DOHH2 (cell line): ENCODE measurements around the gene ANTXR2.

Source experiments
- EZH2phosphoT487 ChIP-seq: fragments of 200-600 bp; sonication (generic); IDR thresholded peaks from 2 replicates; pipeline ENCODE4 v1.6.1; 2017; ENCODE audit warnings: borderline replicate concordance, mild to moderate bottlenecking, antibody characterized with exemption, low read length, moderate library complexity, mixed read lengths
- TF ChIP-seq, protein P1 (sequence below): fragments of 200-600 bp; sonication (generic); IDR thresholded peaks from one replicate; pipeline ENCODE4 v1.5.1; 2014; ENCODE audit warnings: antibody characterized with exemption, mild to moderate bottlenecking, low read depth, low read length; ENCODE audit not compliant: poor library complexity, severe bottlenecking

DNA sequence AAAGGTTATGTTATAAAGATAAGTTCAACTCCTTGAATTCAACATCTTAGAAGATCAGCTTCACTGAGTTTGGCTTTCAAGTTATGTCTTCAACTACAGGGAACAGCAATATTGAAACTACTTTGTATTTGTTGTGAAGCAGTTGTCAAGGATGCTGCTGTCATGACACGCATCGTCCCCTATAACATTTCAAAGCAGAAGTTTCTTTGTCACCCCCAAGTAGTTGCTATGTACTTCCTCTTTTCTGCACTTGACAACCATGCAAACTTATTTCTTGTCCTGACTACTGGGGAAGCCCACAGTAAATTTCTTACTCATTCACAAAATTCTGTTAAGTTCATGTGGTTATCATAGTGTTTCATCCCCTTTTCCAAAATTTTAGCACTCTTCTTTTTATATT is 14.3 kb downstream of the ANTXR2 start:
- TF ChIP-seq, protein P1, sequence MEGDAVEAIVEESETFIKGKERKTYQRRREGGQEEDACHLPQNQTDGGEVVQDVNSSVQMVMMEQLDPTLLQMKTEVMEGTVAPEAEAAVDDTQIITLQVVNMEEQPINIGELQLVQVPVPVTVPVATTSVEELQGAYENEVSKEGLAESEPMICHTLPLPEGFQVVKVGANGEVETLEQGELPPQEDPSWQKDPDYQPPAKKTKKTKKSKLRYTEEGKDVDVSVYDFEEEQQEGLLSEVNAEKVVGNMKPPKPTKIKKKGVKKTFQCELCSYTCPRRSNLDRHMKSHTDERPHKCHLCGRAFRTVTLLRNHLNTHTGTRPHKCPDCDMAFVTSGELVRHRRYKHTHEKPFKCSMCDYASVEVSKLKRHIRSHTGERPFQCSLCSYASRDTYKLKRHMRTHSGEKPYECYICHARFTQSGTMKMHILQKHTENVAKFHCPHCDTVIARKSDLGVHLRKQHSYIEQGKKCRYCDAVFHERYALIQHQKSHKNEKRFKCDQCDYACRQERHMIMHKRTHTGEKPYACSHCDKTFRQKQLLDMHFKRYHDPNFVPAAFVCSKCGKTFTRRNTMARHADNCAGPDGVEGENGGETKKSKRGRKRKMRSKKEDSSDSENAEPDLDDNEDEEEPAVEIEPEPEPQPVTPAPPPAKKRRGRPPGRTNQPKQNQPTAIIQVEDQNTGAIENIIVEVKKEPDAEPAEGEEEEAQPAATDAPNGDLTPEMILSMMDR: no peak
- TF ChIP-seq EZH2phosphoT487: no peak
